Fibroblast of skin of scalp (primary cell): ENCODE data around the gene MRPL23.
A peak's percentile ranks its signal among the peaks of the same experiment; 100 is the strongest.

Experiments
- DNase-seq: peaks from one replicate; pipeline ENCODE4 v3.0.0-alpha.2; 2013

Gene MRPL23

DNA sequence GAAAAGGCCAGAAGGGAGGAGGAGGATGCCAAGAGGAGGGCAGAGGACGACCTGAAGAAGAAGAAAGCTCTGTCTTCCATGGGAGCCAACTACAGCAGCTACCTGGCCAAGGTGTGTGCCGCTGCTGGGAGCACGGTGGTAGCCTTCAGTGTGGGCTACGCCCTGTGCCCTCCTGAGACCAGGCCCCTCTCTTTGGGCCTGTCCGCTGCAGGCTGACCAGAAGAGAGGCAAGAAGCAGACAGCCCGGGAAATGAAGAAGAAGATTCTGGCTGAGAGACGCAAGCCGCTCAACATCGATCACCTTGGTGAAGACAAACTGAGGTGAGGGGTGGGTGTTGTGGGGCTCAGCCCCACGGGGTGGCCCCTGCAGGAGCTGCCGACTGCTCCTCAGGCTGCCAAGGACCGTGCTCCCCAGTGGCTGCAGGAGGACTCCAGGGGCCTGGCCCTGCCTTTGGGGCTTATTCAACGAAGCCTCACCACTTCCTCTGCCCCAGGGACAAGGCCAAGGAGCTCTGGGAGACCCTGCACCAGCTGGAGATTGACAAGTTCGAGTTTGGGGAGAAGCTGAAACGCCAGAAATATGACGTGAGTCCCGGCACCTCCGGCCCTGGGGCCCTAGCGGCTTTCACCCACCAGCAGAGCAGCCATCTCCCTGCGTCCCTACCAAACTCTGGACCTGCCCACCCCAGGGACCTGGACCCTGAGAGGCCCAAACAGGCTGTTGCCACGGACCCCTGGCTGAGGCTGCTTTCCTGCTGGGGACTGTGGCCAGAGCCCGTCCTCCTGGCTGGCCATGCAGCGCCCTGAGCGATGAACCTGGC, 12.6 kb upstream of the MRPL23 start:
- DNase-seq: no peak

GRCh38 chr11:1935156-1936071, 11.7 kb upstream of the MRPL23 start:
- no peak for DNase-seq

DNA sequence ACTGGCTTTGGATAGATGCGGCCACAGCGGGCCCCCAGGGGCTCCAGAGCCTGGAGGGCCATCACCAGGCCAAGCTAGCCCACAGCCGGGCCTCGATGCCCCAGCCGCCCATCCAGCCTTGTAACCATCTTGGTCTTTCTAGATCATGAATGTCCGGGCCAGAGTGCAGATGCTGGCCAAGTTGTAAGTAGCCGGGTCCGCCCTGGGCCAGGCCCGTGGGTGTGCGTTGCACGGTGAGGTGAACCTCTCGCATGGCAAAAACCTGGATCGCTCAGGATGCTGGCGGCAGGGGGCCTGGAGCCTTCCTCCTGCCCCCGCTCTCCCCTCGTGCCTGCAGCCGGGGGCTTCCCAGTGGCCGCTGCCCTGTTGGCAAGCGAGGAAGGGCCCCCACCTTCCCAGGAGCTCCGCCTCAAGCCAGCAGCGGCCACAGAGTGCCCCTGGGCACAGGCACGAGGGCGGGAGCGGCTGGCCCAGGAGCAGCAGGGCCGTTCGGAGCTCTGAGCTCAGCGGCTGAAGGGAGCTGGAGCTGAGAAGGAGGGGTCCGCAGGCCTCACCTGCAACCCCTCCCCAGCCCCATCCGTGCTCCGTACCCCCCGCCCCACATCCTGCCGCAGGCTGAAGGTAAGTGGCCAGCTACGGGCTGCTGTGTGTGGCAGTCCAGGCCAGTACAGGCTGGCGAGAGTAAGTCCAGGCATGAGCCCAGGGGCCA, 10.9 kb upstream of the MRPL23 start:
- no peak for DNase-seq

DNA sequence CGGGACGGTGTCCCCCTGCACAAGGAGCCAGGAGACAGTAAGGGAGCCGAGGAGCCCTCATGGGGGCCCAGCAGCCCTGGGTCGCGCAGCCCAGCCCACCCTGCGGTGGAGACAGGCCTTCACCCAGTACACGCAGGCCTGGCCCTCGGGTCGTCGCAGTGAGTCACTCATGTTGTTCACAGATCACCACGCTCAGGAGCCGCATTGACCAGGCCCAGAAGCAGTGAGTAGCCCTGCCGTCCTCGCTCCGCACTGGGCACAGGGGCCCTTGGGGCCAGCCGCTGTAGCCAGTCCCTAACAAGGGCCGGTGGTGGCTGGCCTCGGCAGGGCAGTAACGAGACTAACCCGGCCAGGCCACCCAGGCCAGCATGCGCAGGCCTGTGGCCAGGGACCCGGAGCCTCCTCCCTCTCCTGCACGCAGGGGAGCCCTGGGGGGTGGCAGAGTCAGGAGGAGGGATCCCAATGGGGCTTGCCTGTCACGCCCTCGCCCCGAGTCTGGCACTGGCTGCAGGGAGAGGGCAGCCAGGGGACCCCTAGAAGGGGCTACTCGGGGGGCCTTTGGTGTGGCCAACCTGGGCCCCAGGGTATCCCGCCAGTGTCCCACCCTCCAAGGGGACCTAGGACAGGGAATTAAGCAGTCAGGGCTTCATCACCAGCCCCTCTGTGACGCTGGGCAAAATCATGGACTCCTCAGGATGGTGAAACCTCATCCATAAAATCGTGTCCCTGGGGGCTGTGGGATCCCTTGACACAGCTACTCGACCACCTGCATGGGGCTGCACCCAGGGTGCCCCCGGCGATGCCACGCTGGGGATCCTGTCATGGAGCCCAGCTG, 10.1 kb upstream of the MRPL23 start:
- no peak for DNase-seq

DNA sequence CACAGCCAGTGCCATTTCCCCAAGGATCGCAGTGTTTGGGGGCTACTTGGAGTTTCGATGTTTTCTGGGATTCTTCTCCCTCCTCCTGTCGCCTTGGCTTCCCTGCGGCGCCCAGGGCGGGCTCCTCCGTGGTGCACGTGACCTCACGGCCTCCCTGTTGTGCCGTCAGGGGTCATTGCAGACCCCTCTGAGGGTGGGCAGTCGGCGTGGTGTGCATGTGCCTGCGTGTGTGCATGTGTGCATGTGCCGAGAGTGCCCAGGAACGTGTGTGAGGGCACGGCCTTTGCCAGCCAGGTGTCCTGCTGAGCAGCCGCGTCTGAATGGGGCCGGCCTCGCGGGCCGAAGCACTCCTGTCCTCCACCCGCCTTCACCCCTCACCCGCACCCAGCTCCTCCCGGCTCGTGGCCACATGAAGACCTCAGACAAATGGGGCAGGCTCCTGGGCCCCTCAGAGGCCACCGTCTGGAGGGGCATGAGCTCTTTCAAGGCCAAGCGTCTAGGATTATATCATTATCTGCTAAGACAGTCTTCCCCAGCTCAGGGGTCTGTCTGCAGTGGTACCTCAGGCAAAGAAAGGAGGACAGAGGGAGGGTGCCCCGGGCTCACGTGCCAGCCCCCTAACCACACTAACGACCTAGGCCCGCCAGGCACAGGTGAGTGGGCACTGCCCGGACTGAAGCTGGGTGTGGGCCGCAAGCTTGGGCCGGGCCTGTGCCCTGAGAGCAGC, 9.4 kb upstream of the MRPL23 start:
- DNase-seq: no peak

GRCh38 chr11:1938343-1939005, 8.7 kb upstream of the MRPL23 start:
- no peak for DNase-seq

DNA sequence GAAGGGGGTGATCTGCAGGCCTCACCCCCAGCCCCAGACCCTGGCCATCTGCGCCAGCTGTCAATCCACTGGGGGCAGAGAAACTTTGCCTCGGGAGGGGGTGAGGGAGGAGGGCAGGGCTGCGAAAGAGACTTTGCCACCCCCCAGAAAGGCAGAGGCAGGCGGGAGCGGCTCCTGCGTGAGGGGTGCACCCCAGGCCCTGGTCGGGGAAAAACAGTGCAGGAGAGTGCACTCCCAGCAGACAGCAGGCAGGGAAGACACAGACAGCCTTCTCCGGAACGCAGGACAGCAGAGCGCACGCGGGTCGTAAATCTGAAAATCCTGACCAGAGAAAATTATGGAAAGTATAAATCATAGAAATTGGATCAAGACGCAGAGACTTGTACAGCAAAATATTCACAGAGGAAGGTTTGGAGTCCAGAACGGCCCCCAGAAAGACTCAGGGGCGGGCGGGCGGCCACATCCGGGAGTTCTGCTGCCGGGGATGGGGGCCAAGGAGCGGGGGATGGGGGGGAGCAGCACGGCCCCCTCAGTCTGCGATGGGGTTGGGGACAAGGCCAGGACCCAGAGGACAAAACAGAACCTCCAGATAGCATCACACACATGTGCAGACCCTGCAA, 8.0 kb upstream of the MRPL23 start:
- DNase-seq: peak; percentile 21

DNA sequence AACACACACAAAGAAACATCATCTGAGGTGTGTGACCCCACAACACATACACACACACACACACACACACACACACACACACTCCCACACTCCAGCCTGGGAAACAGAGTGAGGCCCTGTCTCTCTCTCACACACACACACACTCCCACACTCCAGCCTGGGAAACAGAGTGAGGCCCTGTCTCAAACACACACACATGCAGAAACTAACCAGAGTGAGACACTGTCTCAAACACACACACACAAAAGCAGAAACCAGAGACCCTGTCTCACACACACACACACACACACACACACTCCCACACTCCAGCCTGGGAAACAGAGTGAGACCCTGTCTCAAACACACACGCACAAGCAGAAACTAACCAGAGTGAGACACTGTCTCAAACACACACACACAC, 7.3 kb upstream of the MRPL23 start:
- peak; percentile 12 for DNase-seq

DNA sequence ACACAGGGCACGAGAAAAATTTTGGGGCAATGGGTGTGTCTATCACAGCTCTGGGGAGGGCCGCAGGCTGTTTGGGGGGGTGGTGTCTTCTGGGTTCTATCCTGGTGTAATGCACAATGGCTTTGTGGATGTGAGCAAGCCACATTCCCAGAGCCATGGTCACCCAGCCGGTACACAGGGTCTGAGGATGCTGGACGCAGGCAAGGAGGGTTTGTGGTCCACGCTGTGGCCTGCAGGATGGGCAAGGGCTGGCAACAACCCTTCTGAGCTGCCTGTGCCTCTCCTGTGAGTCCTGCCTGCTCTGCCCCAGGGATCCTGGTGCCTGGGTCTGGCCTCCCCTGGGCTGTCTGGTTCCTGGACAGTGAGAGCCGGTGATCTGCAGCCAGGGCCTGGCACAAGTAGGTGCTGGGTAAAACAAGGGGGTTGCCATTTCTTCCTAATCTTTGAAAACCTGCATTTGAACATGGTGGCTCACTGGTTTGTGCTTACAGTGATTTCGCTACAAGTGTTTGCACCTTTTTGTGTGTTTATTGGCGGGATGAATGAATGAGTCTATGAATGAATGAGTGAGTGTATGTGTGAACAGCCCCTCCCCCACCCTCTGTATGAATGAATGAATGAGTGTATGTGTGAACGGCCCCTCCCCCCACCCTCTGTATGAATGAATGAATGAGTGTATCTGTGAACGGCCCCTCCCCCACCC, 4.4 kb upstream of the MRPL23 start:
- DNase-seq: no peak

DNA sequence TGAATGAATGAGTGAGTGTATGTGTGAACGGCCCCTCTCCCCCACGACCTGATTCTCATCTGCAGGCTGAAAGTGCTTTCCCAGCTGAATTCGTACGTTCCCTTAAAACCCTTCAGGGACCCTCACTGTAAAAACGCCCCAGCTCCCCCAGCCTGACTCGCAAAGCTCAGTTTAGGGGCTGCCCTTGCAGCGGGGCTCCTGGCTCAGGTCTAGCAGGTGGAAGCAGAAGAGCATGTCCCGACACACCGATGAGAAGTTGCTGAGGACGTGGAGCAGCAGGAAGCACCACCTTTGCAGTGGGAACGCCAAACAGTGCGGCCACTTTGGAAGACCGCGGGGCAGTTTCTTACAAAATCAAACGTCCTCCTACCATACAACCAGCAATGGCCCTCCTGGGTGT, 3.6 kb upstream of the MRPL23 start:
- DNase-seq: no peak

DNA sequence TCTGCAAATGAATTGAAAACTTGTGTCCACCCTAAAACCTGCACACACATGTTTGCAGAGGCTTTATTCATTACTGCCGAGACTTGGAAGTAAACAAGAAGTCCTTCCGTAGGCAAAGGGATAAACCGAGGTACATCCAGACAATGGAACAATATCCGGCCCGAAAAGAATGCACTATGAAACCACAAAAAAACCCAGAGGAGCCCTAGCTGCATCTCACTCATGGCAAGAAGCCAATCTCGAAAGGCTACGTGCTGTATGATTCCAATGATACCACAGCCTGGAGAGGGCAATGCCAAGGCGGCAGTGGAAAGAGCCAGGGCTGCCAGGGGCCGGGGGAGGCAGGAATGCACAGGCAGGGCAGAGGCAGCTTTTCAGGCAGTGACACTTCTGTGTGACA, 3.2 kb upstream of the MRPL23 start:
- peak; percentile 69 for DNase-seq

DNA sequence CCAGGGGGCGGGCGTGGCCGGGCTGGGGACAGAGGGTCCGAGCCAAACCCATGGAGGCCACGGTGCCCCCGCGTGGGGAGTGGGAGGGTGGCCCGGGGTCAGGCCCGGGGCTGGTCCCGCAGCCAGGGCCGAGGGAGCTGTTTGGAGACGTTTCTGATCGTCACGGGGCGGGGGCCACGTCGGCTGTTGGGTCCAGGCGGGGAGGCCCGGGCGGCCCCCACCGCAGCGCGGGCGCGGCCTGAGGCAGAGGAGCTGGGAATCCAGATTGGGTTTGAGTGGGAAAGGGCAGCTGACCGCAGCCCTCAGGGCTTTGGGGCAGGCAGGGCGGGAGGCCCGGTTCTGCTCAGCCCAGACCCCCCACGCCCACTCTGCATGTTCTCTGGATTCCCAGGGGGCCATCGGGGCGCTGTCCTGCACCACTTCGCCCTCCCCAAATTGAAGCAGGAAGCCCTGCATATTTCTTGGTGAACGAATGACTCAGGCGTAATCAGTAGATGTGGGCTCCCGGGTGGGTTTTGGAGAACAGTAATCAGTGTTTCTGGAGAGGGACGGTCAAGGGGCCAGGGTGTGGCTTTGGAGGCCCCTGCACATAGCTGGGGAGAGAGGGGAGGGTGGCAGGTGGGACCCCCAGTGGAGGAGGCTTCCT, 583 bp downstream of the MRPL23 start:
- no peak for DNase-seq

GRCh38 chr11:1948389-1948788, 1.3 kb downstream of the MRPL23 start:
- no peak for DNase-seq

GRCh38 chr11:1949302-1949701, 2.2 kb downstream of the MRPL23 start:
- no peak for DNase-seq

DNA sequence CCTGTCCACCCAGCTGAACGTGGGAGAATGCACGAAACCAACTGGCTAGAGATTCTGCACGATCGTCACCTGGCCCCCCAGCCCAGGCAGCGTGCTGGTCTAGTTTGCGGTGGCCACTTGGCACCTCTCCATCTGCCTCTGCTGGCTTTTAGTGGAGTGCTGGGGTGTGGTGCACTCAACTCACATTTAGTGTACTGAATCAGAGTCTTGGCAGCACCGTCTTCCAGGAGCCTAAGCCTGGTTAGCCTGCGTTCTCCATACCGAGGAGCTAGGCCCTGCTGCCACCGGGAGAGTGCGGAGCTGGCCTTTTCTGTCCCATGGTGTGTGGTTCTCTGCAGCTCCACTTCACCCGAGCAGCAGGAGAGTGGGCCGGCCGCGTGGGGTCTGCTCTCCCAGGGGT, 2.8 kb downstream of the MRPL23 start:
- no peak for DNase-seq

GRCh38 chr11:1952806-1953482, 5.8 kb downstream of the MRPL23 start:
- DNase-seq: no peak

DNA sequence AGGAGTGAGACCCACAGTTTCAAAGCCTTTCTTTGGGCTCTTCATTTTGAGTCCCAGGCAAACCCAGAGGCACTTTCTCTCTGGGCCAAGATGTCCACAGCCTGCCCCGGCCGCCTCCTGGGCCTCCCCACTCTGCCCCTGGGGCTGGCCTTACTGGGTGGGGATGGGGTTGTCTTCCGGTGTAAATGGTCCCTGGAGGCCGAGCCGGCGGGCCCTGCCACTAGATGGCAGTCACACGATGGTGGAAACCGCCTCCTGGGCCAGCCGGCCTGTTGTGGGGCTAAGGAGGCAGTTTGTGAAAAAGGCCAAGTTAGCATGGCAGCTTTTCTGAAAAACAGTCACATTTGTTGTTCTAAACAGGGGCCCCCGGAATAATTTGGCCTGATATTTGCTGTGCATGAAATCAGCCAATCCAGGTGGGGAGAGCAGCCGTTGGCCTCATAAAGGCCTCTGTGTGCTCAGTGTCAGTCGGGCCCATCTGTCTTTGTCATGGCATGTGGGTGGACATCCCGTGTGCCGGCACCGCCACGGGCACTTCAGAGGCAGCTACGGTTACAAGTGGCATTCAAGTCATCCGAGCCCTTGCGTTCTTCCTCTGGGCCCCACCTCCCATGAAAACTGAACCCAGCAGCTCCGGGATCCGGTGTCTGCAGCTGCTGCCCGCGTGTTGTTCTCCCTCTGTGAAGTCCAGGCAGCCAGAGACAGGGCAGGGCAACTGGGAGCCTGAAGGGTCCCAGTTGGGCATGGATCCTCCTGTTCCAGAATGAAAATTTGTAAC, 6.5 kb downstream of the MRPL23 start:
- DNase-seq: no peak

DNA sequence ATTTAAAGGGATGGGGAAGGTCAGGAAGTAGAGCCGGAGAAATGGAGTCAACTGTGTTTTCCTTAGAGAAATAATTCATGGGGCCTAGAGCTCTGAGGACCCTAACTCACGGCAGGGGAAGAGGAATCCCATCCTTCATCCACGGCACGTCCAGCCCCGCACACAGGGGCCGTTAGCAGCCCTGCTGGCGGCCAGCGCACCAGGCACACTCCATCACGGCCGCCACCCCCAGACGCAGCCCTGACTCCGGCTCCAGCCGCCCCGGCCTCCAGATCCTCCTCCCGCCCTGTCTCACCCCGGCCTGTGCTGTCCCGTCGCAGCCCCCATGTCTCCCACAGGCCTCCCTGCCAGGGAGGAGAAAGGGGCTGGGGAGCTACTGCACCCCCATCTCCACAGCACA, 11.2 kb downstream of the MRPL23 start:
- no peak for DNase-seq
